Endothelial cell of umbilical vein (primary cell): ENCODE measurements around the gene RAB3GAP2.

Experiments
- EZH2 ChIP-seq: IDR thresholded peaks from 2 replicates; pipeline ENCODE4 v1.6.1; 2012; ENCODE audit warnings: borderline replicate concordance, low read depth, mild to moderate bottlenecking, moderate library complexity, low read length, inconsistent platforms; ENCODE audit not compliant: severe bottlenecking
- FOS ChIP-seq: IDR thresholded peaks from 2 replicates; pipeline ENCODE4 v1.6.1; 2011; ENCODE audit warnings: mild to moderate bottlenecking, low read length, moderate library complexity, borderline replicate concordance; ENCODE audit not compliant: insufficient read depth
- POLR2A ChIP-seq: IDR thresholded peaks from 2 replicates; pipeline ENCODE4 v1.6.1; 2012; ENCODE audit warnings: low read depth, mild to moderate bottlenecking, control low read depth, low read length
- POLR2AphosphoS5 ChIP-seq: IDR thresholded peaks from 2 replicates; pipeline ENCODE4 v1.6.1; 2012; ENCODE audit warnings: low read depth, mild to moderate bottlenecking, control low read depth, low read length, moderate library complexity; ENCODE audit not compliant: insufficient read depth
- TF ChIP-seq, protein P1 (sequence below), 2 donors: IDR thresholded peaks; 1 replicate in 1 of 2; 2 replicates in 1 of 2; pipeline ENCODE4 v1.5.1; 2011; ENCODE audit warnings: low read length in 2 of 2, mild to moderate bottlenecking in 2 of 2, moderate library complexity in 2 of 2, control low read depth in 1 of 2, inconsistent platforms in 1 of 2, low read depth in 1 of 2; ENCODE audit not compliant: insufficient read depth in 1 of 2; ENCODE audit errors: extremely low read depth in 1 of 2

- TF ChIP-seq, protein P1, sequence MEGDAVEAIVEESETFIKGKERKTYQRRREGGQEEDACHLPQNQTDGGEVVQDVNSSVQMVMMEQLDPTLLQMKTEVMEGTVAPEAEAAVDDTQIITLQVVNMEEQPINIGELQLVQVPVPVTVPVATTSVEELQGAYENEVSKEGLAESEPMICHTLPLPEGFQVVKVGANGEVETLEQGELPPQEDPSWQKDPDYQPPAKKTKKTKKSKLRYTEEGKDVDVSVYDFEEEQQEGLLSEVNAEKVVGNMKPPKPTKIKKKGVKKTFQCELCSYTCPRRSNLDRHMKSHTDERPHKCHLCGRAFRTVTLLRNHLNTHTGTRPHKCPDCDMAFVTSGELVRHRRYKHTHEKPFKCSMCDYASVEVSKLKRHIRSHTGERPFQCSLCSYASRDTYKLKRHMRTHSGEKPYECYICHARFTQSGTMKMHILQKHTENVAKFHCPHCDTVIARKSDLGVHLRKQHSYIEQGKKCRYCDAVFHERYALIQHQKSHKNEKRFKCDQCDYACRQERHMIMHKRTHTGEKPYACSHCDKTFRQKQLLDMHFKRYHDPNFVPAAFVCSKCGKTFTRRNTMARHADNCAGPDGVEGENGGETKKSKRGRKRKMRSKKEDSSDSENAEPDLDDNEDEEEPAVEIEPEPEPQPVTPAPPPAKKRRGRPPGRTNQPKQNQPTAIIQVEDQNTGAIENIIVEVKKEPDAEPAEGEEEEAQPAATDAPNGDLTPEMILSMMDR (IDR thresholded peaks at IDR 0.05; ENCODE audit: extremely low read depth in 1 of 2, insufficient read depth in 1 of 2, low read depth in 1 of 2, low read length in 2 of 2): no peak
- TF ChIP-seq POLR2AphosphoS5: no peak
- no peak for TF ChIP-seq POLR2A
- TF ChIP-seq EZH2: no peak
- TF ChIP-seq FOS: no peak
Measured at GRCh38 chr1:220149742-220150141, 122.5 kb downstream of the RAB3GAP2 start.
